Stromal cell of bone marrow (primary cell): ENCODE results near the gene CDK5R2.
A peak's percentile ranks its signal among the peaks of the same experiment; 100 is the strongest.
"Not testable (repeated sequence)": the region's sequence is repeated elsewhere in the genome, so short reads cannot be mapped to it uniquely, and the experiment has no call there.

Experiments used
- DNase-seq: peaks from one replicate; pipeline ENCODE4 v3.0.0-alpha.2; 2012; ENCODE audit warnings: low read depth

Gene CDK5R2

DNA sequence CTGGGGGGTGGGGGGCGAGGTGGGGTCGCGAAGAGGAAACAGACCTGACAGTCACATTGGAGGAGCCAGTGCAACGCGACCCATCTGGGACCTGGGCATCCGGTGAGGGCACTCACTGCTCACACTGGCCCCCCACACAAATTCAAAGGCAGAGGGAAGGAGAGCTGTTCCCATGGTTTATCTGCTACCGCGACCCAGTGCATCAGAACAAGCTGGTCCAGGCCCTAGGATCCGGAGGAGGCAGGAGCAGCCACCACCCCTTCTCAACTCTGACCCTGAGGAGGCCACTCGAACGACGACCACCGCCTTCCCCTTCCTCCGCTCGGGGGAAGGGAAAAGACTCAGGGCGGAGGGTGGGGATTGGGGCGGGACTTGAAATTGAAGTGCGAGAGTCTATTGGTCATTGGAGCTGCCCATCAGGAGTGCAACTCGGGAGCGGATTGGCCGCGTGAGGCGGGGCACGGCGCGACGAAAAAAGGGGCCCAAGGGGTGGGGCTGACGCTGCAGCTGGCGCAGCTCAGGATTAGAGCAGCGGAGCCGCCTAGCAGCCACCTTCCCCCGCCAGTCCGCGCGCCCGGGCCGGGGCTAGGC, at the start of gene CDK5R2:
Gene CDK5R2 (plus strand): TSS at position 526 of the 591 bp plus-strand sequence. CDS start 155 bp downstream, outside the sequence.
- peak; percentile 40 for DNase-seq

DNA sequence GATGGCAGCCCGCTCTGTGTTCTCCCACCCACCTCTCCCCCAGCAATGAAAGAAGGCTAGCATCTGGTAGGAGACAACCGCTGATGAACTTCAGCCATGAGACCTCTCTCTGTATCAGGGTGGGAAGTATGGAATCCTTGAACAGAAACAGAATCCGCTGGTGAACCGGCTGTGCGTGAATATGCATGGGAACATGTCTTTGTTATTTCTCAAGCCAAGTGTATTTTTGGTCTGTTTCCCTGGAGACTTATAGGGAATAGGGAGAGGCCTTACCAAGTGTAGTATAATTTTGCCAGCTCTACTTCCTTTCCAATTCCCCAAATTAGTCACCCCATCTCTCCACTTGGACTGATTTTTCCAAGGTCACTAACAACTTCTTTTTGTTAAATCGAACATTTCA, 48.7 kb upstream of the CDK5R2 start:
- DNase-seq, result no peak

DNA sequence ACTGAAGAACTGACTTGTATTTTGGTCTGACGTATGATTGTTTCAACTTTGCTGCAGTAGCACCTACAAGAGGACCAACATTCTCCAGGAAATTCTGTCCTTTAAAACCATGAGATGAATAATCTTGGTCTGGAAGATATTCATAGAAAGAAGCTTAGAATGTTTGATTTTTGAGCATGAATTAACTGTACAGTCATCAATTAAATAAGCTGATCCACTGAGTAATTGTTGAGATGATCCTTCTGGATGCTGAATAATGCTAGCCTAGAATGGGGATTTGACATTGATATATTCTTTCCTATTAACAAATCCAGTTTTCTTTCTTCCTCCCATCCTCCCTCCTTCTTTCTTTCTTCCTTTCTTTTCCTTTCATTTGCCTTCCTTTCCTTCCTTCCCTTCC, 39.0 kb upstream of the CDK5R2 start:
- DNase-seq, result no peak

DNA sequence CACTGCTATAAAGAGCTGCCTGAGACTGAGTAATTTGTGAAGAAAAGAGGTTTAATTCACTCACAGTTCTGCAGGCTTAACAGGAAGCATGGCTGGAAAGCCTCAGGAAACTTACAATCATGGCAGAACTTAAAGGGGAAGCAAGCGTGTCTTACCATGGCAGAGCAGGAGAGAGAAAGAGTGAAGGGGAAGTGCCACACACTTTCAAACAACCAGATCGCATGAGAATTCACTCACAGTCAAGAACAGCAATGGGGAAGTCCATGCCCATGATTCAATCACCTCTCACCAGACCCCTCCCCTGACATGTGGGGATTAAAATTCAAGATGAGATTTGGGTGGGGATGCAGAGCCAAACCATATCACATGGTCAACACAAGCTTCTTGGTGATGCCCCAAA, 34.7 kb upstream of the CDK5R2 start:
- DNase-seq, result no peak

DNA sequence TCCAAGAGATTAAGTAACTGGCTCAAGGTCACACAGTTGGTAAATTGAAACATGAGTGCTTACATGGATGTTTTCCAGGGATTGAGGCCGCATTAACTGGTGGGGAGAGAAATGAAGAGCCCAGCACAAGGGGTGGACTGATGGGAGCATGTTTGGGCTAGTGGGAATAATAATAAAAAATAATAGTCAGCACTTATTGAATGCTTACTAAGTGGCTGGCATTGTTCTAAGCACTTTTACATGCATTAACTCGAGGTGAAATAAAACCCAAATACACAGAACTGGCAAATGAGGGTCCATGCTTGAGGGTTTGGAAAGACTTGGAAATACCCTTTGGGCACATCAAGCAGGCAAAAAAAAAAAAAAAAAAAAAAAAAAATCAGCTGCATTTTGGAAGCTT, 34.0 kb upstream of the CDK5R2 start:
- DNase-seq, result no peak

DNA sequence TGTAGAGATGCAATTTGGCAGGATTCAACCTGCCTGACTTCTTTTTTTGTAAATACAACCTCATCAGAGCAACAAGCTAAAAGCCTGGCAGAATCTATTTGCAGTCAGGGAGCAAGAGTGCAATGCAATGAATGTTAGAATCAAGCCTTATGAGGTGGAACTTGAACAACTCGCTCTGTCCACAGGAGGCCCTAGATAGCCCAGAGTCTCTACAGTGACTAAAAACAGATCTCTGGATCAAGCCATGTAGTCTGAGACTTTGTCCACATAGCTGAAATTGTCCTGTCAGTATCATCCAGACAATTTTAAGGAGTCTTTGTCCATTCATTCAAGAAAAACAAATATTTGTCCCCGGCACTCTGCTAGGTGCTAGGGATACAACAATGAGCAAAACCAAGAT, 32.0 kb upstream of the CDK5R2 start:
- no peak for DNase-seq

DNA sequence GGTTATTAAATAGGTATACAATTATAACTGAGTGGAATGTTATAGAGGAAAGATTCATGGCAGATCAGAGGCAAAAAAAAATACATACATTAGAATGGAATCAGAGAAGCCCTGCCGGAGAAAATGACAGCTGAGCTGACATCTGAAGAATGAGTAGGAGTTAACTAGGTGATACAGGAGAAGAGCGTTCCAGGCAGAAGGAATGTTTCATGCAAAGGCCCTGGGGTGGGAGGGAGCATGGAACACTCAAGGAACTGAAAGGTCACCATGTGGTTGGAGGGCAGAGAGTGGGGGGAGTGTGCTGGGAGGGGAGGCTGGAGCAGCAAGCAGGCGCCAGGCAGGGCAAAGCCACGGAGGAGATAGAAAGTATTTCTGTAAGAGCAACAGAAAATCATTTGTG, 31.6 kb upstream of the CDK5R2 start:
- DNase-seq, result no peak

DNA sequence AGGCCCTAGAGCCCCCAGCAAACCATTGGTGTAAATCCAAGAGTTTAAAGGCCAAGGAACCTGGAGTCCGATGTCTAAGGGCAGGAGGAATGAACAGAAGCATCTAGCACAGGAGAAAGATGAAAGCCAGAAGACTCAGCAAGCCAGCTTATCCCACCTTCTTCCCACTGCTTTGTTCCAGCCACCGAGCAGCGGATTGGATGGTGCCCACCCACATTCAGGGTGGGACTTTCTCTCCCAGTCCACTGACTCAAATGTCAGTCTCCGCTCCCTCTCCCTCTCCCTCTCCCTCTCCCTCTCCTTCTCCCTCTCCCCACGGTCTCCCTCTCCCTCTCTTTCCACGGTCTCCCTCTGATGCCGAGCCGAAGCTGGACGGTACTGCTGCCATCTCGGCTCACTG, 29.0 kb upstream of the CDK5R2 start:
- DNase-seq, result not testable (repeated sequence)

DNA sequence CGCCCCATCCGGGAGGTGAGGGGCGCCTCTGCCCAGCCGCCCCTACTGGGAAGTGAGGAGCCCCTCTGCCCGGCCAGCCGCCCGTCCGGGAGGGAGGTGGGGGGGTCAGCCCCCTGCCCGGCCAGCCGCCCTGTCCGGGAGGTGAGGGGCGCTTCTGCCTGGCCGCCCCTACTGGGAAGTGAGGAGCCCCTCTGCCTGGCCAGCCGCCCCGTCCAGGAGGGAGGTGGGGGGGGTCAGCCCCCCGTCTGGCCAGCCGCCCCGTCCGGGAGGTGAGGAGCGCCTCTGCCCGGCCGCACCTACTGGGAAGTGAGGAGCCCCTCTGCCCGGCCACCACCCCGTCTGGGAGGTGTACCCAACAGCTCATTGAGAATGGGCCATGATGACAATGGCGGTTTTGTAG, 27.7 kb upstream of the CDK5R2 start:
- DNase-seq, result not testable (repeated sequence)

DNA sequence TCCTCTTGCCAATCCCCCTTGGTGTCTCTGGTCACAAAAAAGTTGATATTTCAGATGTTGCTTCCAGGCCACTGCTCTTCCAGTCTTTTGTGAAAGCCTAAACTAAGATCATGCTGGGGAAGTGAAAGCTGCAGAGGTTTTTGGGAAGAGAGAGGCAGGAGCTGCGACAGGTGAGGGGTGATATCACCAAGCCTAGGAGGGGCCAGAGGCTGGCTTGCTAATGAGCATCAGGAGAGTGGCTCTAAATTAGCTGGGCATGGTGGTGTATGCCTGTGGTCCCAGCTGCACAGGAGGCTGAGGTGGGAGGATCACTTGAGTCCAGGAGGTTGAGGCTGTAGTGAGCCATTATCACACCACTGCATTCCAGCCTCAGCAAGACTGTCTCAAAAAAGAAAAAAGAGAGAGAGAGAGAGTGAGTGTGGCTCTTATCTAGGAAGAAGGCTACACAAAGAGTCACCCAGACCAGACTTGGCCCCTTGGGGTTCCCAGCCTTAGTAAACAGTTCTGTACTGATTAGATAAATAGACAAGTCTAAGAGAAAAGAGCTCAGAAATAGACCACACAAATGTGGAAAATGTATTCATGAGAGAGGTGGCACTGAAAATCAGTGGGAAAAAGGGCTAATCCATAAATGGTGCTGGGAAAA, 14.6 kb upstream of the CDK5R2 start:
- DNase-seq, result no peak

DNA sequence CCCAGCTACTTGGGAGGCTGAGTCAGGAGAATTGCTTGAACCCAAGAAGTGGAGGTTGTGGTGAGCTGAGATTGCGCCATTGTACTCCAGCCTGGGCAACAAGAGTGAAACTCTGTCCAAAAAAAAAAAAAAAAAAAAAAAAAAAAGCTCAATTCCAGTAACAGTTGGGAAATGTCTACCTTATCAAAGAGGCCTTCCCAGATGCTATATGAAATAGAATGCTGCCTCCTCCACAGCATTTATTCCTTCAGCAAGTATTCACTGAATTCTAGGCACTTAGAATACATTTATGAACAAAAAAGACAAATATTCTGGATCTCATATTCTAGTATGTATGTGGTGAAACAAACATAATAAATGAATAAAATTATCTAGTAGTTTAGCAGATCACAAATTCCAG, 12.8 kb upstream of the CDK5R2 start:
- no peak for DNase-seq

DNA sequence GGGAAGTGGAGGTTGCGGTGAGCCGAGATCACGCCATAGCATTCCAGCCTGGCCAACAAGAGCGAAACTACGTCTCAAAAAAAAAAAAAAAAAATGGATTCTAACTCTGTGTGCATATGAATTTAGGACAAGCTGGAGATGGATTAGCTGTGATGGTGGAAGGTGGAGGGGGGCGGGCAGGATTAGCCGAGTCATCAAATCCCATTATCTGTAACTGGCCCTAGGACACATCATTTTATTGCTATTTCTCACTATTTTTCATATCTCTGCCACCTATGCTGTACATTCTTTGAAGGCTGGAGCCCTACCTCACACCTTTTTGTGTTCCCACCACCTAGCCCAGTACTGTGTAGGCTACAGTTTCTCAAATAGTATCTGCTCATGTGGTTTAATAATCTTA, 7.3 kb upstream of the CDK5R2 start:
- DNase-seq, result no peak

DNA sequence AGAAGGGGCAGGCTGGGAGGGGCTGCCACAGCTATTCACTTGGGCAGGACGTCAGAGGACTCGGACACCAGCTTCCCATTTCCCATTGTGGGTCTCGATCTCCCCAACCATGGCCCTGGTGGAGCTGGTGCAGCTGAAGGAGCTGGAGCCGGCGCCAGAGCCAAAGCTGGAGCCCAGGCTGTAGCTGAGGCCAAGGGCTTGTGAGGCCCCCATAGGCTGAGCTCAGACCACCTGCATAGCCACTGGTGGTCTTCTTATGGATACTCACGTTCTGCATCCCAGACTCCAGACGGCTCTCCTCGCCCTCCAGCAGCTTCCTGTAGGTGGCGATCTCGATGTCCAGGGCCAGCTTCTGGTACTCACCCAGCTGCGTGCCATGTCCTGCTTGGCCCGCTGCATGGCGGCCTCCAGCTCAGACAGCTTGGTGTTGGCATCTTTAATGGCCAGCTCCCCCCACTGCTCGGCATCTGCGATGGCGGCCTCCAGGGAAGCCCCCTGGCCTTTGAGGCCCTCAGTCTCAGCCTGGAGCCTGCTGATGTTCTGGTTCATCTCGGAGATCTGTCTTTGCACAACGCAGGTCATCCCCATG, 6.0 kb upstream of the CDK5R2 start:
- no peak for DNase-seq

DNA sequence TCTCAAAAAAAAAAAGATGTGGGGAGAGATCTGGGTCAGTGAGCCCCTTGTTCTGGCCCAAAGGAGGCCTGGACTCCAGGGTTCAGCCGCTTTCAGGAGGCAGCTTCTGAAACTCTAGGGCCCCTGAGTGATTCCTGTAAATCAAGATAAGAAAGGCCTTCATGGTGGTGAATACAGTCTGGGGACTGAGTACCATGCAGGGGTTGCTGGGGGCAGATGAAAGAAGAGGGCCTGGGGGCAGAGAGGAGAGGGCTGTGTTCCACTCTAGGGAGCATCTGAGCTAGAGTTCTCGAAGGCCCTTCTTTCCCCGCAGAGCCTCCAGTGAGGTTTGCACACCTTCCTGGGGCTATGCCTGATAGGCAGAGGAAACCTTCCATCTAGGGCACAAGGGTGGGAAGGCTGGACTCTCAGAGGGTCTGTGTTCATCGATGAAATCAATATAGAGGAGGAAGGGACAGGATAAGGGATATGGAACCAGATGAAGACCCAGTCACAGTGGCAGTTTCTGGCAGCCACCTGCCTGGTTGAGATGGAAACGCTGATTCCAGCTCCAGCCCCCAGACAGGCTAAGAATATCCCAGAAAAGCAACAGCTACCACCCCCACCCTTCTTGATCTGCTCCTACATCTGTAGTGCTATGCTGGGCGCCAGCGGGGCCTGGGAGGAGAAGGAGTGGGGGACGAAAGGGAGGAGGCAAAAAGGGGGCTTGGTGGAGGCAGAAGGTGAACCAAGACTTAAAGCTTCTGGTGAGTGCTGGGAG, 4.7 kb upstream of the CDK5R2 start:
- DNase-seq, result no peak

DNA sequence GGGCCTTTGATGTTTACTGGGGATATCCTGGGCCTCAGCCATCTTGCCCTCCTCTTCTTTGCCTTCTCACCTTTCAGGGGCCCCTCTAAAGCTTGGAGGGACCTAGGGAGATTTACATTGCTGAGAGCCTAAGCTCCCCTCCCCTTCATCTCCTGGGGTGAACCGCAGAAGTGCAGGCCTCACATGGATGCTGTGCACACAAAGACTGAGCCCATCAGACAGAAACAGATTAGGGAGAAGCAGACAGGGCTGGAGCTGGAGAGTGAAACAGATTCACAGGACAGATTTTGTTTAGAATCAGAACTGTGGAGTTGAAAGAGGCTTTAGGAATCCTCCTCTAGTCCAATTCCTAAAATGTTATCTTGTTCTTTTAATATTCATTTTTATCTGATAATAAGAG, 3.4 kb upstream of the CDK5R2 start:
- DNase-seq, result no peak

DNA sequence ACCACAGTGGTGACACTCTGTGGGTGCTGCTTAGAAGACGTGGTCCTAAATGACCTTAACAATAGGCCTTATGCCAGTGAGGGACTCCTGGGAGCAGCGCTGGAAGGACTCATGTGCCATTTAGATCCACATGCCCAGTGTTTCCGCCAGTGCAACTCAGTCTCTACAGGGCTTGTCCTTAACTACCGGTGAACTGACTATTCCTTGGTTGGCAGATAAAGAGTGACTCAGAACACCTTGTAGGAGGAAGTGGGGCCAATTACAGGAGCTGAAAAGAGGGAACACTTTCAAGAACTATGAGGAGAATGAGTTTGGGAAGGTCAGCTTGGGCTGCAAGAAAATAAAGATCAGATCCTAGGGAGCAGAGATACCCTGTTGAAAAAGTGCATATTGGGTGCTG, 1.8 kb upstream of the CDK5R2 start:
- no peak for DNase-seq

DNA sequence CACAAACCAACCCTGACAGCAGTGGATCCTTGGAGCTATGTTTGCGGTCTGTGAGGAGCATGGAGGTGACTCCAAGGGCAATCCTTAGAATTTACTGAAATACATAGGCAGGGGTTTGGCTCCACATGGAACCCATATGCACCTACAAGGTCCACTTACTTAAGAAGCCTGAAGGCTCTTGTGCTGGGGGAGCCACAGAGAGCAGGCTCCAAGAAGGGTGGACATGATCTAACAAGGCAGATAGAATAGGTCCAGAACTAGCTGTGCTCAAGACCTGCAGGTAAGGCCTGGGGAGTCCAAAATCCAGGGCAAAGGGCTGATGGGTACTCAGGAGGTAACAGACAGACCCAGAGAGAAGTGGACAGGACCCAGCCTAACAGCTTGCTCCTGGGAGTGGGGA, 1.2 kb upstream of the CDK5R2 start:
- DNase-seq, result no peak

DNA sequence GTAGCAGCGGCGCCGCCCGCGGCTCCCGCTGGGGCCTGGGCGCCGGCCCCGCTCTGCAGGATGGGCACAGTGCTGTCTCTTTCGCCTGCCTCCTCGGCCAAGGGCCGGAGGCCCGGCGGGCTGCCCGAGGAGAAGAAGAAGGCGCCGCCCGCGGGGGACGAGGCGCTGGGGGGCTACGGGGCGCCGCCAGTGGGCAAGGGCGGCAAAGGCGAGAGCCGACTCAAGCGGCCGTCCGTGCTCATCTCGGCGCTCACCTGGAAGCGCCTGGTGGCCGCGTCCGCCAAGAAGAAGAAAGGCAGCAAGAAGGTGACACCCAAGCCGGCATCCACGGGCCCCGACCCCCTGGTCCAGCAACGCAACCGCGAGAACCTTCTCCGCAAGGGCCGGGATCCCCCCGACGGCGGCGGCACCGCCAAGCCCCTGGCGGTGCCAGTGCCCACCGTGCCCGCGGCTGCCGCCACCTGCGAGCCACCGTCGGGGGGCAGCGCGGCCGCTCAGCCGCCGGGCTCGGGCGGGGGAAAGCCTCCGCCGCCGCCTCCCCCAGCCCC, 369 bp downstream of the CDK5R2 start:
- no peak for DNase-seq

DNA sequence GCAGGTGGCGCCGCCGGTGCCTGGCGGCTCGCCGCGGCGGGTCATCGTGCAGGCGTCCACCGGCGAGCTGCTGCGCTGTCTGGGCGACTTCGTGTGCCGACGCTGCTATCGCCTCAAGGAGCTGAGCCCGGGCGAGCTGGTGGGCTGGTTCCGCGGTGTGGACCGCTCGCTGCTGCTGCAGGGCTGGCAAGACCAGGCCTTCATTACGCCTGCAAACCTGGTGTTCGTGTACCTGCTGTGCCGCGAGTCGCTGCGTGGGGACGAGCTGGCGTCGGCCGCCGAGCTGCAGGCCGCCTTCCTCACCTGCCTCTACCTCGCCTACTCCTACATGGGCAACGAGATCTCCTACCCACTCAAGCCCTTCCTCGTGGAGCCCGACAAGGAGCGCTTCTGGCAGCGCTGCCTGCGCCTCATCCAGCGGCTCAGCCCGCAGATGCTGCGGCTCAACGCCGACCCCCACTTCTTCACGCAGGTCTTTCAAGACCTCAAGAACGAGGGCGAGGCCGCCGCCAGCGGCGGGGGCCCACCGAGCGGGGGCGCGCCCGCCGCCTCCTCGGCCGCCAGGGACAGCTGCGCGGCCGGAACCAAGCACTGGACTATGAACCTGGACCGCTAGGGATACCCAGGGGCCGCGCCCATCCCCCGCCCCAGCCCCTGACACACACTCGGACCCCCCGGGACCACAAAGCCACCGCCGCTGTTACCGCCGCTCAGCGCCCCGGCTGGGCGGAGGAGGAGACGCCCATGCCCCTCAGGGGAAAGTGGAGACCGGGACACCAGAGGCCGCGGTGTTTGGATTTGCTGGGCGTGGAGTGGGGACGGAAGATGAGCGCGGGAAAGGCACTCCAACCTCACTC, 1.1 kb downstream of the CDK5R2 start:
- no peak for DNase-seq

DNA sequence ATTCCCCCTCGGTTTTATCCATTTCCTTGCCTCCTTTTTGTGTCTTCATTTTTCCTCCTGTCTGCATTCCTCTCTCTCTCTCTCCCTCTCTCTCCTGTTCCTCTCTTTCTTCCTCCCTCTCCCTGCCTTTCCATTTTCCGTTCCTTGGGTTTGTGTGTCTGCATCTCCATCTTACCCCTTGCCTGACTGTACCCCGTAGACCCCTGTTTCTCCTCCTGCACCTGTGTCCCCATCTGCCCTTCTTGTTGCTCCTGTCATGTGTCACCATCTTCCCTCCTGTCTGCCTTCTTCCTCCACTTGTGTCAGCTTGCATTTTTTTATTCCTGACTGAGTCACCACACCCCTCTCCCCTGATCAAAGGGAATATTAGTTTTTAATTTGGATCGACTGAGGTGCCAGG, 1.8 kb downstream of the CDK5R2 start:
- DNase-seq, result no peak

DNA sequence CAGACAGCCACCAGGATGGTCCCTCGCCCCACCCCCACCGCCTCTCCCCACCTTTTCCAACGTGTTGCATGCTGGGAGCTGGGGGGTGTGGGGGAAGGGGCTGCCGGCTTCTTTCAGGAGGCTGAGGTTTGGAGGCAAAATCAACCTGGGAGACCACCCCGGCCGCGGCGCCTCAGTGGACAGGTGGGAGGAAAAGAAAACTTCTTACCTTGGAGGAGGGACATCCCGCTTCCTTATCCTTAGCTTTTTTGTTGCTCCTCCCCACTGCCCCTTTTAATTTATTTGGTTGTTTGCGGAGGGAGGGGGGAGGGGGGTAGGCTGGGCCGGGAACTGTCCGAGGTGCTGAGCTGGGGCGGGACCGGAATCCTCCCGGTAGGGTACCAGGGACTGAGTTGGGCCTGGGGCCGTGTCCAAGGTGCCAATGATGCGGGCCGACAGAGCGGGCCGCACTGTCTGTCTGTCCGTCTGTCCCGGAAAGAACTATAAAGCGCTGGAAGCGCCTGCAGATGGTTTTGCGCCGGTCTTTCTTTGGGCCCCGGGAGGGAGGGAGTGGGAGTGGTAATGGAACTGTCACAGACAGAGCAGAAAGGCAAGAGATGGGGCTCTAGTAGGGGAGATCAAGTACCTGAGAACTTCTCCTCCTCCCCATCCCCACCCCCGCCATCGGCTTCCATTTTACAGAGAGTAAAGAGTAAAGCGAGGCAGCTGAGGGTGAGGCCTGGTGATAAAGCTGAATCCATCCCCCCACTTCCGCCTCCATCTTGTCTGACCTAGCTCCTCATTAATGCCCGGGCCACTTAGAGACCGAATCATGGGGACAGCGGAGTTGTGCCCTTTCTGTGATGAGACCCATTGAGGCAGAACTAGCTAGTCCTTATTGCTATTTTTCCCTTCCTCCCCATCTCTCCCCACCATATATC, 2.4 kb downstream of the CDK5R2 start:
- DNase-seq, result no peak
